22Rv1 (cell line): Measurements from ENCODE around the gene TNRC6B.

ENCODE experiments used
- ZFX ChIP-seq: fragments of 450-650 bp; IDR thresholded peaks from 2 replicates; pipeline ENCODE4 v1.6.1; 2017; ENCODE audit warnings: antibody characterized with exemption, borderline replicate concordance
- TF ChIP-seq, protein P1 (sequence below): fragments of 450-650 bp; IDR thresholded peaks from 2 replicates; pipeline ENCODE4 v1.5.1; 2017; ENCODE audit warnings: mild to moderate bottlenecking

DNA sequence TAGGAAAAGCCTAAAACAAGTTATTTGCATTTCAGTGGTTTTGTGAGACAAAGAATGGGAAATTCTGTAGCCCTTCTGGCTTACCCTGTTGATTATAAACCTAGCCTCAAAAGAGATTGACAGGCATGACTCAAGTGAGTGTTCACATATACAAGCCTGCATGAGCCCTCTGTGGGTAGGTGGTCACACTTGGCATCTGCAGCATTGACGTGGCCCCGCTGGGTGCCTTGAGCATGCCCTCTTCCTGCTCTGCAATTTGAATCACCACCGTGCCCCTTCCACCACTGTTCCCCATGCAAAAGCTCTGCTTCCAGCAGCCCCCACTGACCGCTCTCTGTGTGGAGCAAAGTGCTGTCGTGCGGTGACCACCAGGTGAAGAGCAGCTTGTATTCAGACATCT lies 147.6 kb downstream of the TNRC6B start:
- TF ChIP-seq, protein P1, sequence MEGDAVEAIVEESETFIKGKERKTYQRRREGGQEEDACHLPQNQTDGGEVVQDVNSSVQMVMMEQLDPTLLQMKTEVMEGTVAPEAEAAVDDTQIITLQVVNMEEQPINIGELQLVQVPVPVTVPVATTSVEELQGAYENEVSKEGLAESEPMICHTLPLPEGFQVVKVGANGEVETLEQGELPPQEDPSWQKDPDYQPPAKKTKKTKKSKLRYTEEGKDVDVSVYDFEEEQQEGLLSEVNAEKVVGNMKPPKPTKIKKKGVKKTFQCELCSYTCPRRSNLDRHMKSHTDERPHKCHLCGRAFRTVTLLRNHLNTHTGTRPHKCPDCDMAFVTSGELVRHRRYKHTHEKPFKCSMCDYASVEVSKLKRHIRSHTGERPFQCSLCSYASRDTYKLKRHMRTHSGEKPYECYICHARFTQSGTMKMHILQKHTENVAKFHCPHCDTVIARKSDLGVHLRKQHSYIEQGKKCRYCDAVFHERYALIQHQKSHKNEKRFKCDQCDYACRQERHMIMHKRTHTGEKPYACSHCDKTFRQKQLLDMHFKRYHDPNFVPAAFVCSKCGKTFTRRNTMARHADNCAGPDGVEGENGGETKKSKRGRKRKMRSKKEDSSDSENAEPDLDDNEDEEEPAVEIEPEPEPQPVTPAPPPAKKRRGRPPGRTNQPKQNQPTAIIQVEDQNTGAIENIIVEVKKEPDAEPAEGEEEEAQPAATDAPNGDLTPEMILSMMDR: no peak
- no peak for TF ChIP-seq ZFX
